ENCODE data around the gene BTNL9. TPM values are rescaled to one million over a fixed set of nuclear protein-coding genes. Genes with fewer than 3 reads are reported as not detected.
"Not testable (repeated sequence)": the region's sequence is repeated elsewhere in the genome, so short reads cannot be mapped to it uniquely, and the experiment has no call there.

The BTNL9 gene
- total RNA-seq, 2 experiments from 2014 or later = not detected

DNA sequence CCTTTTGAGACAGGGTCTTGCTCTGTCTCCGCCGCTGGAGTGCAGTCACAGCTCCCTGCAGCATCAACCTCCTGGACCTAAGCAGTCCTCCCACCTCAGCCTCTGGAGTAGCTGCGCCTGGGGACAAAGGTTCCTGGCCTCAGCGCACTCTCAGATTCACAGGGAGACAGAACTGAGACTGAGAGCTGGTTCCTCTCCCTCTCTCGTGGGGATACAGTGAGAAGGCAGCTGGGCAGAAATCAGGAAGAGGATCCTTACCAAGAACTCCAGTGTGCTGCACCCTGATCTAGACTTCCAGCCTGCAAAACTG lies 64.1 kb downstream of the BTNL9 start:
- Mint-ChIP-seq H3K27me3 (peaks cover 47% of the 10 kb centered on the region), H3K4me3 (peak overlapping the region; percentile 80), H3K4me1 (peaks cover 11% of the 10 kb centered on the region), H3K27ac (peak overlapping the region; percentile 58)
- H3K36me3 Mint-ChIP-seq; POLR2A ChIA-PET; H3K9me3 Mint-ChIP-seq; DNase-seq; ATAC-seq (ENCODE audit: low read depth): not testable (repeated sequence)

DNA sequence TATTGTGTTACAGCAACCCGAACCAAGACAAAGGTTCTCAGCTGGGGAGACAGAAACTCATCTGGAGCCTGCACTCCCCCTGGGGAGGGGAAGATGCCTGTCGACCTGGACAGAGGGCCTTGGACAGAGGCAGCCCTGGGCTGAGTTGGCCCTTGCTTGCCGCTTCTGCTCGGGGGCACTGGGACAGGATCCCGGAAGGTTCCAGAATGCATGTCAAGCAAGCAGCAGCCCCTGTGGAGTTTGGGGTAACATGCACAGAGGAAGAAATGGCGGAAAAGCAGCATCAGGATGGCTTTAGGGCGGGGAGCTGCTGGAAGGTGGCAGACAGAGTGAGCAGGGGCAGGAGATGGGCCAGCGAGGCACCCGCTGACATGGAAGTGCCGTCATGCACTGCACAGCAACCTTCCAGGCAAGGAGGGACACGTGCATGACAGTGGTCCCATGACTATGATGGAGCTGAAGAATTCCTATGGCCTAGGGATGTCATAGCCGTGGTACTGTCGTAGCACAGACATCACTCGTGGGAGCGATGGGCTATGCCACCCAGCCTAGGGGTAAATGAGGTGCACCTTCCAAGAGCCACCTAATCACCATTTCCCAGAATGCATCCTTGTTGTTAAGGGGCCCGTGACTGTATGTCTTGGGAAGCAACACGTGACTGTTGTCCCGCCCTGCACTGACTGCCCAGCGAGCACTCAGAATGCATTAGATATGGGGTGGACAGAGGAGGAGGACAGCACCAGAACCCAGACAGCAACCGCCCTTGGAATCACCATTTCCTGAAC lies 64.7 kb downstream of the BTNL9 start:
- H3K27ac Mint-ChIP-seq; ATAC-seq (ENCODE audit: low read depth); H3K4me3 Mint-ChIP-seq; DNase-seq; H3K9me3 Mint-ChIP-seq; H3K36me3 Mint-ChIP-seq; POLR2A ChIA-PET: not testable (repeated sequence)
- Mint-ChIP-seq H3K4me1 (peaks cover 11% of the 10 kb centered on the region), H3K27me3 (peaks cover 41% of the 10 kb centered on the region)

DNA sequence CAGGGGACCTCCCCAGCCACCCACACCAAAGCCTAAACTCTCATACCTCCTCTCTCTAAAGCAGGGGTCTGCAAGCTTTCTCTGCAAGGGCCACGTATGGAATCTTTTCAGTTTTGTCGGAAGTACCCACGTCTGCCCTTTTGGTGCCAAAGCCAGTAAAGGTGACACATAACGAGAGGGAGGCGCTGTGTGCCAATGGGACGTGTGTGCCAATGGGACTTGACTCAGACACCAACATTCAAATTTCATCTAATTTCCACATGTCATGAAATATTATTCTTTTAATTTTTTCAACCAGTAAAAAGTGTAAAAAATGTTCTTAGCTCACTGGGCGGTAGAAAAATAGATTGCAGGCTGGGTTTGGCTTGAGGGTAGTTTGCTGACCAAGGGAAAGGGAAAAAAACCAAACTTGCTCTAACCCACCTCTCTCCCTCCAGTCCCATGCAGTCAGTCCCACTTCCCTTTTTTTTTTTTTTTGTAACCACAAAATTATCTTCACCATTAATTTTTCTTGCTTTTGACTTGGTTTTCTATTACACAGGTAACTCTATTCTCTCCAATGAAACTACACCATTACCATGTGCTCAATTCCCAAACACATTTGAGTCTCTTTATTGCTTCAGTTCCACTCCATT lies 65.4 kb downstream of the BTNL9 start:
- ATAC-seq (ENCODE audit: low read depth) (no peak), DNase-seq (no peak)
- H3K27ac Mint-ChIP-seq = no peak overlapping the region
- H3K9me3 Mint-ChIP-seq = no peaks in the 10 kb centered on the region
- POLR2A ChIA-PET = no interaction called here
- no peaks in the 10 kb centered on the region for H3K36me3 Mint-ChIP-seq
- H3K27me3 Mint-ChIP-seq = peaks cover 36% of the 10 kb centered on the region
- H3K4me3 Mint-ChIP-seq = no peak overlapping the region
- peaks cover 9% of the 10 kb centered on the region for H3K4me1 Mint-ChIP-seq

DNA sequence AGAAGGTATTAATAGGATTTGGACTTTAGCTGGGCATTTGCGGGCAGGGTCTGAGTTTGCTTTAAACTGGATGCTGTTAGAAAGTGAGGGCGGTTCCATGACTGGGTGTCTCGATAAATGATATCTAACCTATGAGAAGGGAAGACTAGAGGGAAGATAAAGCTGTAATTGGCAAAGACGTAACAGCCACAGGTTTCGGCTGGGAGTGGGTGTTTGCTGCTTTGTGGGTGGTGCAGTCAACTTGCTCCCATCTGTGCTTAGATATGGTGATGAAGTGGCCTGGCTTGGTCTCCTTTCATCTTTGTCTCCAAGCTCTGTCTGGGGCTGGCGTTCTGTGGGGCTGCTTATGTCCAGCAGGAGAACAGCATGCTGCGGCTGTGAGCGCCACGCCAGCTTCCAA lies 67.6 kb downstream of the BTNL9 start:
- no peak overlapping the region for H3K27ac Mint-ChIP-seq
- no peaks in the 10 kb centered on the region for H3K9me3 Mint-ChIP-seq
- H3K27me3 Mint-ChIP-seq = peaks cover 45% of the 10 kb centered on the region
- POLR2A ChIA-PET = no interaction called here
- H3K4me3 Mint-ChIP-seq = no peak overlapping the region
- no peaks in the 10 kb centered on the region for H3K36me3 Mint-ChIP-seq
- DNase-seq = no peak
- ATAC-seq (ENCODE audit: low read depth) = no peak
- peaks cover 9% of the 10 kb centered on the region for H3K4me1 Mint-ChIP-seq

DNA sequence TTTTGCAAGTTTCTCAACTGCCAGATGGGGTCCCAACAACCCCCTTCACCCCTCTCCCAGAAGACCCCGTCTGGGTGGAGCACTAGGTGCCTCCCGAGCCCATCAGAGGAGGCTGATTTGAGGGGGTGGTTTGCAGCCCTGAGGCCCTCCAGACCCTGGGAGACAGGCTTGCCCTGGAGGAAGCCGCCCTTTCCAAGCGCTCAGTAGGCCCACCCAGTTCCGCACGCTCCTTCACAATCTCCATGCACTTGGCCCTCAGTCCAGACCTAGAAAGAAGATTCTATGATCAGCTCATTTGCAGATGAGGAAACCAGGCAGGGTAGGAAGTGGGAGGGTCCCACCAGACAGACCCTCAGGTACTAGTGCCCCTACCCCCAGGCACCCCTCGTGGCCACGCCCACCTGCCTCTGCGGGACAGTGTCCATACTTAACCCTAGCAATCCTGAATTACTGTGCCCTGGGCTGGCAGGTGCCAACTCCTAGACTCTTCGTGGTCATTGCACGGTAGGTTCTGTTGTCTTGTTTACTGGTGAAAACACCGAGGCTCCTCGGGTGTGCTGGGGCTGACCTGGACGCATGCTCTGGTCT lies 68.6 kb downstream of the BTNL9 start:
- Mint-ChIP-seq H3K4me3 (no peak overlapping the region), H3K36me3 (no peaks in the 10 kb centered on the region), H3K27me3 (peaks cover 45% of the 10 kb centered on the region), H3K27ac (no peak overlapping the region), H3K9me3 (no peaks in the 10 kb centered on the region), H3K4me1 (peaks cover 9% of the 10 kb centered on the region)
- POLR2A ChIA-PET = no interaction called here
- no peak for ATAC-seq (ENCODE audit: low read depth)
- no peak for DNase-seq

DNA sequence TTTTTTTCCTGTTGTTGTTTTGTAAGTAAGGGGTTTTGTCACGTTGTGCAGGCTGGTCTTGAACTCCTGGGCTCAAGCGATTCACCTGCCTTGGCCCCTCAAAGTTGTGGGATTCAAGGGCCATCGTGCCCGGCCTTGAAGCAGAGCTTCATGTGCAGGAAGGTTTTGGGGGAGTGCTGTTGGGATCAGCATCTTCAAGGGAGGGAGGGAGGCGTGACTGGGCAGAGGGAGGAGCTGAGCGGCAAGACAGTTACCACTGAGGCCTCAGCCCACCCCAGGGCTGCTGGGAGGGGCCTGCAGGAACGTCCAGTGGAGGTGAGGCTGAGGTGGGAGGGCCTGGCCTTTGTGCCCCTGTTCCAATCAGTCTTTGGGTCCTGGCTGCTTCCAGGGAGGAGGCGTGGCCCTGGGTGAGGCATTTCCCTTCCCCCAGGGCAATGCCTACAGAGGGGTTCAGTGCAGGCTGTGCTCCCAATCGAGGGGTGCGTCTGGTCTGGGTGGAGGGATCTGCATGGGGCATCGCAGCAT lies 69.5 kb downstream of the BTNL9 start:
- H3K4me1 Mint-ChIP-seq = peaks cover 3% of the 10 kb centered on the region

DNA sequence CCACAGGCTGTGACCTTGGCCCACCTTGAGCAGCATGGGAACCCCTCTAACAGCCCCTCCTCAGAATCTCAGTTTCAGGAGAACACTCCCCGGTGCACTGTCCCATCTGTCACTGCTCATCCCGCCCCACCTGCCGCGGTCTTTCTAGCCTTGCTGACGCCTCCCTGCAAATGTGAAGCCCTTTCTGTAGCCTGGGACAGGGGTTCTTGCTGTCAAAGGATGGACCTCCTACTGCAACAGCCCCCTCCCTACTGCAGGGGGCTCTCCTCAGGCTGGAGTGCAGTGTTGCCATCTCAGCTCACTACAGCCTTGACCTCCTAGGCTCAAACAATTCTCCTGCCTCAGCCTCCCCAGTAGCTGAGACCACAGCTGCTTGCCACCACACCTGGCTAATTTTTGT lies 70.9 kb downstream of the BTNL9 start:
- Mint-ChIP-seq H3K4me1 (peaks cover 5% of the 10 kb centered on the region), H3K9me3 (peaks cover 2% of the 10 kb centered on the region), H3K27ac (no peak overlapping the region), H3K27me3 (peaks cover 48% of the 10 kb centered on the region), H3K4me3 (no peak overlapping the region), H3K36me3 (no peaks in the 10 kb centered on the region)
- DNase-seq (no peak), ATAC-seq (ENCODE audit: low read depth) (no peak)
- POLR2A ChIA-PET = no interaction called here

More for the DNA sequence above, 69.5 kb downstream of the BTNL9 start:
- POLR2A ChIA-PET = no interaction called here
- Mint-ChIP-seq H3K36me3 (no peaks in the 10 kb centered on the region), H3K27ac (no peak overlapping the region), H3K27me3 (peaks cover 46% of the 10 kb centered on the region), H3K9me3 (peaks cover under 1% of the 10 kb centered on the region), H3K4me3 (no peak overlapping the region)
- DNase-seq = no peak
- ATAC-seq (ENCODE audit: low read depth) = no peak

Small RNA genes lying within 50 kb of the gene (microRNA-seq; reads per million reads assigned to microRNA genes)
- not detected for gene MIR8089

Other genes starting within 250 kb of the BTNL9 start
- gene MGAT1, start 237.5 kb upstream of the BTNL9 start, total RNA-seq = 100 to 1,000 TPM; 177 to 186 TPM
- 10 to 100 TPM; 42.3 to 42.7 TPM for gene ZFP62, start 179.0 kb upstream of the BTNL9 start, total RNA-seq
- not detected for gene BTNL8, start 141.1 kb upstream of the BTNL9 start, total RNA-seq
- not detected for gene BTNL3, start 51.4 kb upstream of the BTNL9 start, total RNA-seq
- gene OR2V1, start 90.9 kb downstream of the BTNL9 start, total RNA-seq = not detected
- not detected for gene OR2V2, start 107.3 kb downstream of the BTNL9 start, total RNA-seq
- gene TRIM7, start 164.9 kb downstream of the BTNL9 start, total RNA-seq = 1 to 10 TPM; 2.5 to 2.6 TPM
- 10 to 100 TPM; 44.5 to 49.7 TPM for gene TRIM41, start 183.0 kb downstream of the BTNL9 start, total RNA-seq
- gene RACK1, start 203.6 kb downstream of the BTNL9 start, total RNA-seq = 1,000 to 10,000 TPM; 1,741 to 1,808 TPM
- gene TRIM52, start 220.9 kb downstream of the BTNL9 start, total RNA-seq = 10 to 100 TPM; 43.0 to 43.5 TPM